HCT116 (cell line): Measurements from ENCODE around the gene CDK19.

Source experiments
- POLR2A ChIP-seq: IDR thresholded peaks from 2 replicates; pipeline ENCODE4 v1.7.0; 2011; ENCODE audit warnings: borderline replicate concordance; ENCODE audit not compliant: insufficient read depth, insufficient read length; ENCODE audit errors: extremely low read depth
- YY1 ChIP-seq: IDR thresholded peaks from 2 replicates; pipeline ENCODE4 v1.6.1; 2011; ENCODE audit warnings: low read length, low read depth, moderate library complexity, mild to moderate bottlenecking; ENCODE audit not compliant: insufficient replicate concordance; ENCODE audit errors: extremely low read depth

- no peak for TF ChIP-seq POLR2A
- no peak for TF ChIP-seq YY1
Measured at GRCh38 chr6:110560239-110561007, 254.8 kb downstream of the CDK19 start.
